Neural cell (in vitro differentiated cells): Measurements from ENCODE around the gene HSPA12A.

Source experiments
- POLR2AphosphoS5 ChIP-seq: IDR thresholded peaks from 2 replicates; pipeline ENCODE4 v1.6.1; 2012
- RAD21 ChIP-seq: fragments of 450-650 bp; conservative IDR thresholded peaks from 2 replicates; pipeline ENCODE4 v1.6.1; 2014; ENCODE audit warnings: antibody characterized with exemption, mild to moderate bottlenecking, moderate library complexity
- TAF1 ChIP-seq: IDR thresholded peaks from 2 replicates; pipeline ENCODE4 v1.6.1; 2012; ENCODE audit warnings: low read depth
- TF ChIP-seq, protein P1 (sequence below): IDR thresholded peaks from 2 replicates; pipeline ENCODE4 v1.6.1; 2012; ENCODE audit warnings: borderline replicate concordance

DNA sequence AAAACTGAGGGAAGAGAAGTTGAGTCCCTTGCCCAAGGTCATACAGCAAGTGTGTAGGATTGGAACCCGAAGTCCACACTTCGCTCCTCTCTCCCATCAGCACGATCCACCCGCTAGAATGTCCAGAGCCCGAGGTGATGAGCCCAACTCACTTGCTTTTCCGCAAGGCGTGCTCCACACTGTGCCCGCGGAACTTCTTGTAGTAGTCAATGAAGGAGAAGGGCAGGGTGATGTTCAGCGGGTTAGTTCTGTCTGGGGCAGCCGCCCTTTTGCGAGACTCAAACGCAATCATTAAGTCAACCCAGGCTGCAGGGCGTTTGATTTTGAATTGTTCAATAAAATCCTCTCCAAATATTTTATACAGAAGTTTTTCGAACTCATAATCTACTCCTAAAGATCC is 63.0 kb downstream of the HSPA12A start:
- TF ChIP-seq RAD21 (no peak), TAF1 (no peak), POLR2AphosphoS5 (no peak)
- TF ChIP-seq, protein P1, sequence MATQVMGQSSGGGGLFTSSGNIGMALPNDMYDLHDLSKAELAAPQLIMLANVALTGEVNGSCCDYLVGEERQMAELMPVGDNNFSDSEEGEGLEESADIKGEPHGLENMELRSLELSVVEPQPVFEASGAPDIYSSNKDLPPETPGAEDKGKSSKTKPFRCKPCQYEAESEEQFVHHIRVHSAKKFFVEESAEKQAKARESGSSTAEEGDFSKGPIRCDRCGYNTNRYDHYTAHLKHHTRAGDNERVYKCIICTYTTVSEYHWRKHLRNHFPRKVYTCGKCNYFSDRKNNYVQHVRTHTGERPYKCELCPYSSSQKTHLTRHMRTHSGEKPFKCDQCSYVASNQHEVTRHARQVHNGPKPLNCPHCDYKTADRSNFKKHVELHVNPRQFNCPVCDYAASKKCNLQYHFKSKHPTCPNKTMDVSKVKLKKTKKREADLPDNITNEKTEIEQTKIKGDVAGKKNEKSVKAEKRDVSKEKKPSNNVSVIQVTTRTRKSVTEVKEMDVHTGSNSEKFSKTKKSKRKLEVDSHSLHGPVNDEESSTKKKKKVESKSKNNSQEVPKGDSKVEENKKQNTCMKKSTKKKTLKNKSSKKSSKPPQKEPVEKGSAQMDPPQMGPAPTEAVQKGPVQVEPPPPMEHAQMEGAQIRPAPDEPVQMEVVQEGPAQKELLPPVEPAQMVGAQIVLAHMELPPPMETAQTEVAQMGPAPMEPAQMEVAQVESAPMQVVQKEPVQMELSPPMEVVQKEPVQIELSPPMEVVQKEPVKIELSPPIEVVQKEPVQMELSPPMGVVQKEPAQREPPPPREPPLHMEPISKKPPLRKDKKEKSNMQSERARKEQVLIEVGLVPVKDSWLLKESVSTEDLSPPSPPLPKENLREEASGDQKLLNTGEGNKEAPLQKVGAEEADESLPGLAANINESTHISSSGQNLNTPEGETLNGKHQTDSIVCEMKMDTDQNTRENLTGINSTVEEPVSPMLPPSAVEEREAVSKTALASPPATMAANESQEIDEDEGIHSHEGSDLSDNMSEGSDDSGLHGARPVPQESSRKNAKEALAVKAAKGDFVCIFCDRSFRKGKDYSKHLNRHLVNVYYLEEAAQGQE, result no peak
